HG03469 (cell line): Measurements from ENCODE around the gene FFAR4.
"Not testable (repeated sequence)": the region's sequence is repeated elsewhere in the genome, so short reads cannot be mapped to it uniquely, and the experiment has no call there.

Experiments used
- ATAC-seq: cut with Tn5 transposase; IDR thresholded peaks from one replicate; pipeline ENCODE4 v1.9.1; 2021; ENCODE audit warnings: mild to moderate bottlenecking, moderate library complexity, moderate number of reproducible peaks; ENCODE audit not compliant: unreplicated experiment

FFAR4 gene

GRCh38 chr10:93566435-93567276, at the start of gene FFAR4:
FFAR4 (plus strand) TSS chr10:93566665; CDS start chr10:93566721, 56 bp downstream.
- ATAC-seq = no peak

GRCh38 chr10:93518531-93518930, 47.9 kb upstream of the FFAR4 start:
- no peak for ATAC-seq

- ATAC-seq = no peak
Observed at GRCh38 chr10:93535293-93535692, 31.2 kb upstream of the FFAR4 start.

GRCh38 chr10:93540871-93541270, 25.6 kb upstream of the FFAR4 start:
- not testable (repeated sequence) for ATAC-seq

GRCh38 chr10:93541402-93542357, 24.8 kb upstream of the FFAR4 start:
- no peak for ATAC-seq

GRCh38 chr10:93542358-93542791, 24.1 kb upstream of the FFAR4 start:
- no peak for ATAC-seq

GRCh38 chr10:93546995-93547394, 19.5 kb upstream of the FFAR4 start:
- ATAC-seq = not testable (repeated sequence)

- ATAC-seq = no peak
Observed at GRCh38 chr10:93547522-93547921, 18.9 kb upstream of the FFAR4 start.

GRCh38 chr10:93548376-93549071, 17.9 kb upstream of the FFAR4 start:
- ATAC-seq = no peak

GRCh38 chr10:93550606-93551005, 15.9 kb upstream of the FFAR4 start:
- no peak for ATAC-seq

- no peak for ATAC-seq
Observed at GRCh38 chr10:93552780-93553179, 13.7 kb upstream of the FFAR4 start.

- no peak for ATAC-seq
Observed at GRCh38 chr10:93553482-93554315, 12.8 kb upstream of the FFAR4 start.

GRCh38 chr10:93554316-93554663, 12.2 kb upstream of the FFAR4 start:
- no peak for ATAC-seq

GRCh38 chr10:93554760-93555432, 11.6 kb upstream of the FFAR4 start:
- ATAC-seq = no peak

GRCh38 chr10:93559490-93559889, 7.0 kb upstream of the FFAR4 start:
- no peak for ATAC-seq

- ATAC-seq = no peak
Observed at GRCh38 chr10:93560541-93560940, 5.9 kb upstream of the FFAR4 start.

GRCh38 chr10:93565446-93565845, 1.0 kb upstream of the FFAR4 start:
- no peak for ATAC-seq

- no peak for ATAC-seq
Observed at GRCh38 chr10:93567277-93568104, 1.0 kb downstream of the FFAR4 start.

- ATAC-seq = no peak
Observed at GRCh38 chr10:93568105-93568390, 1.6 kb downstream of the FFAR4 start.
